Activated CD4-positive, alpha-beta memory T cell treated with anti-CD3 and anti-CD28 coated beads for 36 hours (primary cell): ENCODE data around the gene BCL10. TPM values are rescaled to one million over a fixed set of nuclear protein-coding genes. Genes with fewer than 3 reads are reported as not detected.
"Not testable (repeated sequence)": the region's sequence is repeated elsewhere in the genome, so short reads cannot be mapped to it uniquely, and the experiment has no call there.

Experiments
- CTCF ChIA-PET: fragments of 350-600 bp; sonication (Branson Sonifier 250); formaldehyde crosslinking; loops from one replicate; lab custom pipeline; 2021; ENCODE audit warnings: antibody characterized with exemption, inconsistent platforms; lab: Charles Lee
- POLR2A ChIA-PET: fragments of 350-600 bp; sonication (Branson Sonifier 250); formaldehyde crosslinking; loops from one replicate; lab custom pipeline; 2021; ENCODE audit warnings: antibody characterized with exemption; lab: Charles Lee
- DNase-seq: peaks from one replicate; pipeline ENCODE4 v3.0.0-alpha.2; 2020
- H3K27ac Mint-ChIP-seq: one replicate; pipeline ENCODE4 v1.8.0; 2021; ENCODE audit warnings: mixed read lengths
- H3K27me3 Mint-ChIP-seq: one replicate; pipeline ENCODE4 v1.8.0; 2021; ENCODE audit warnings: mixed read lengths
- H3K36me3 Mint-ChIP-seq: one replicate; pipeline ENCODE4 v1.8.0; 2021; ENCODE audit warnings: mixed read lengths
- H3K4me1 Mint-ChIP-seq: one replicate; pipeline ENCODE4 v1.8.0; 2021; ENCODE audit warnings: low read depth, mixed read lengths
- H3K4me3 Mint-ChIP-seq: one replicate; pipeline ENCODE4 v1.8.0; 2021; ENCODE audit warnings: mild to moderate bottlenecking, mixed read lengths
- H3K9me3 Mint-ChIP-seq: one replicate; pipeline ENCODE4 v1.8.0; 2021; ENCODE audit warnings: mixed read lengths
- intact Hi-C: fragments of 100-400 bp; cut with micrococcal nuclease; formaldehyde crosslinking; loops from one replicate; pipeline ENCODE4 v1.15.1; 2023
- total RNA-seq, 2 experiments: library from RNA; stranded (reverse); gene quantifications; one replicate each; pipeline ENCODE4 v1.2.3, GENCODE V29; 2021

BCL10 gene
- total RNA-seq, 2 experiments from 2014 or later = 31.1 to 31.5 TPM

DNA sequence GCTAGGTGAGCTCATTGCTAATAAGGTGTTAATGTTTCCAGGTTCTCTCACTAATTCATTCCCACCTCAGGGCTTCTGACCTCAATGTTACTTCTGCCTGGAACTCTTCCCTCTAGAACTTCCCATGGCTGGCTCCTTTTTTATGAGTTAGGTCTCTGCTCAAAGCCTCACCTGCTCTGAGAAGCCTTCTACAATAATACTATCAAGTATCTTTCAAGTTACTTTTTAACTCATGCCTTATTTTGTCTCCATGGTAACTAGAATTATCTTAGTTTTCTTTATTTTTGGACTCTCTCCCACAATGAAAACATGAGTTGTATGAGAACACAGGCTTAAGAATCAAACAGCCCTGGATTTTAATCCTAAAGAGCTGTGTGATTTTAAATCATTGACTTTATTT lies 13.4 kb downstream of the BCL10 start:
- no peaks in the 10 kb centered on the region for H3K27me3 Mint-ChIP-seq
- H3K27ac Mint-ChIP-seq = no peak overlapping the region
- DNase-seq = no peak
- H3K4me1 Mint-ChIP-seq = peaks cover 17% of the 10 kb centered on the region
- POLR2A ChIA-PET = interaction anchor here (0.6 kb wide), 1 partner anchor 93 kb away, joined by 3 read pairs; no protein-coding TSS in a partner anchor
- H3K36me3 Mint-ChIP-seq = peaks cover 18% of the 10 kb centered on the region
- intact Hi-C loops = no loop called here
- H3K4me3 Mint-ChIP-seq = no peak overlapping the region
- H3K9me3 Mint-ChIP-seq = no peaks in the 10 kb centered on the region
- CTCF ChIA-PET = interaction anchor here (0.7 to 6.0 kb wide), 3 partner anchors 8 to 318 kb away, joined by 3 to 122 read pairs (median 32); partner anchors contain the start of gene BCL10

DNA sequence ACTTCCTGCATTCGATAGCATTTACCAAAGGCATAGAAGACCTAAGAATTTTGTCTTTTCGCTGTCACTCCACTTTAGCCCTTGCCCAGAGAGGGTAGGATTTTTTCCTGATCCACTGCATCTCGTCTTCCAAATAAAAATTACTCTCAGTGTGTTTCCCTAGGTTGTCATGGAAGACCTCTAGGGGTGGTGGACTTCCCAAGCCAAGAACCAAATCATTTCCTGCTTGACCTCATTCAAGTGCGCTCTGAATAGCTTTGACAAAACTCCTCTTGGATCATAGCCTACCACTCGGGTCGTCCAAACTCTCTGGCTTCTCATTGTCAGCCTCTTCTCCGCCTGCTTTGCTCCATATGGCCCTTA lies 16.5 kb downstream of the BCL10 start:
- DNase-seq = no peak
- Mint-ChIP-seq H3K36me3 (peaks cover 27% of the 10 kb centered on the region), H3K27me3 (no peaks in the 10 kb centered on the region), H3K27ac (no peak overlapping the region), H3K4me1 (peaks cover 35% of the 10 kb centered on the region), H3K9me3 (no peaks in the 10 kb centered on the region), H3K4me3 (peak overlapping the region; percentile 97)
- intact Hi-C loops = loop anchor here (1.0 to 10.0 kb wide), 10 partner anchors 16 to 781 kb away; partner anchors contain the start of genes BCL10, MCOLN2, RPF1 and SYDE2
- ChIA-PET POLR2A (interaction anchor here (0.6 to 2.2 kb wide), 5 partner anchors 16 to 685 kb away, joined by 3 to 16 read pairs (median 3); partner anchors contain the start of genes BCL10 and CTBS), CTCF (interaction anchor here (0.6 to 8.3 kb wide), 37 partner anchors 8 to 780 kb away, joined by 3 to 229 read pairs (median 4); partner anchors contain the start of gene BCL10)

- peak; percentile 97 for DNase-seq
- Mint-ChIP-seq H3K4me3 (peak within 1 kb of the TSS; percentile 97), H3K36me3 (peaks cover 25% of the 10 kb centered on the region), H3K4me1 (peaks cover 33% of the 10 kb centered on the region), H3K9me3 (no peaks in the 10 kb centered on the region), H3K27ac (peak within 1 kb of the TSS; percentile 92), H3K27me3 (no peaks in the 10 kb centered on the region)
- intact Hi-C loops = loop anchor here (1.0 to 10.0 kb wide), 10 partner anchors 17 to 781 kb away; partner anchors contain the start of genes BCL10, MCOLN2, RPF1 and SYDE2
- CTCF ChIA-PET = interaction anchor here (0.6 to 8.3 kb wide), 46 partner anchors 9 to 1137 kb away, joined by 3 to 229 read pairs (median 4); partner anchors contain the start of genes BCL10 and ODF2L
- POLR2A ChIA-PET = interaction anchor here (0.6 to 2.2 kb wide), 5 partner anchors 17 to 685 kb away, joined by 3 to 16 read pairs (median 3); partner anchors contain the start of genes BCL10 and CTBS
Measured at GRCh38 chr1:85259118-85259911, 17.1 kb downstream of the BCL10 start, which contains the start of gene C1orf52. Gene C1orf52 (minus strand): TSS chr1:85259662. CDS start chr1:85259633, 29 bp downstream.

DNA sequence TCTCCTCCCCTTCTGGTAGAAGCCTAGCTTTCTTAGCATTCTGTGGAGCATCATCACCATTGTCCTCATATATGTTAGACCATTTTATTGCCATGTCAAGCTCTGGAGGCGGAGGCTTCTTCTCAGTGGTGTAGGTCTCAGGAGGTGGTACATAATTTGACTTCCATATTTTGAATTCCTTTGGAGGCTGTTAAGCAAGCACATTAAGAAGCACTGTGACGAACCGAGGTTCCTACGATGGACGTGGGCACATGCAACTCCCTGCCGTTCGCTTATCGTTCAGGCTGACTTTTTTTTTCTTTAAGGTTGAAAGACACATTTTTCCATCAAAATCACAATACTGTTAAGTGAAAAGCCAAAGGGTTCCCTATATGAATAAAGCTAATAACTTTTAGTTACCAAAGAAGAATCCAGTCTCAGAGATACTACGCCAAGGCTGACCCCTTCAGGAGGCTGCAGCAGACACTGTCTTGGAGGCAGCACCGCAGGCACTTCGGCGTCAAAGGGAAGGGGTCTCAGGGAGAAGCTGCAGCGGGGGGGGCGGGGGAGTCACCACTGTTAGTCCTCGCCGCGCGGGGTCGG lies 17.8 kb downstream of the BCL10 start:
- ChIA-PET POLR2A (interaction anchor here (1.1 to 2.2 kb wide), 4 partner anchors 17 to 684 kb away, joined by 3 to 16 read pairs (median 4); partner anchors contain the start of genes BCL10 and CTBS), CTCF (interaction anchor here (0.7 to 8.3 kb wide), 41 partner anchors 10 to 1138 kb away, joined by 3 to 229 read pairs (median 4); partner anchors contain the start of genes BCL10 and ODF2L)
- intact Hi-C loops = loop anchor here (1.0 to 10.0 kb wide), 10 partner anchors 18 to 780 kb away; partner anchors contain the start of genes BCL10, MCOLN2, RPF1 and SYDE2
- peak; percentile 40 for DNase-seq
- Mint-ChIP-seq H3K4me3 (peak overlapping the region; percentile 97), H3K9me3 (no peaks in the 10 kb centered on the region), H3K36me3 (peaks cover 24% of the 10 kb centered on the region), H3K27ac (peak overlapping the region; percentile 92), H3K27me3 (no peaks in the 10 kb centered on the region), H3K4me1 (peaks cover 33% of the 10 kb centered on the region)

- CTCF ChIA-PET = interaction anchor here (1.8 to 3.7 kb wide), 3 partner anchors 9 to 24 kb away, joined by 4 to 22 read pairs (median 4); partner anchors contain the start of gene C1orf52
- not testable (repeated sequence) for H3K4me3 Mint-ChIP-seq
Measured at GRCh38 chr1:85249042-85249441, 27.4 kb downstream of the BCL10 start.

GRCh38 chr1:85245891-85246290 lies 30.5 kb downstream of the BCL10 start:
- CTCF ChIA-PET = interaction anchor here (1.4 kb wide), 1 partner anchor 301 kb away, joined by 3 read pairs; no protein-coding TSS in a partner anchor
- POLR2A ChIA-PET = no interaction called here
- H3K9me3 Mint-ChIP-seq = peaks cover 5% of the 10 kb centered on the region
- no peak overlapping the region for H3K4me3 Mint-ChIP-seq
- no peaks in the 10 kb centered on the region for H3K27me3 Mint-ChIP-seq
- H3K4me1 Mint-ChIP-seq = peaks cover 4% of the 10 kb centered on the region
- peaks cover 14% of the 10 kb centered on the region for H3K36me3 Mint-ChIP-seq
- intact Hi-C loops = no loop called here
- H3K27ac Mint-ChIP-seq = no peak overlapping the region
- no peak for DNase-seq

More at GRCh38 chr1:85249042-85249441, 27.4 kb downstream of the BCL10 start:
- DNase-seq, H3K27me3 Mint-ChIP-seq, H3K27ac Mint-ChIP-seq, intact Hi-C loops, H3K4me1 Mint-ChIP-seq, H3K9me3 Mint-ChIP-seq, POLR2A ChIA-PET: not testable (repeated sequence)
- peaks cover 21% of the 10 kb centered on the region for H3K36me3 Mint-ChIP-seq

DNA sequence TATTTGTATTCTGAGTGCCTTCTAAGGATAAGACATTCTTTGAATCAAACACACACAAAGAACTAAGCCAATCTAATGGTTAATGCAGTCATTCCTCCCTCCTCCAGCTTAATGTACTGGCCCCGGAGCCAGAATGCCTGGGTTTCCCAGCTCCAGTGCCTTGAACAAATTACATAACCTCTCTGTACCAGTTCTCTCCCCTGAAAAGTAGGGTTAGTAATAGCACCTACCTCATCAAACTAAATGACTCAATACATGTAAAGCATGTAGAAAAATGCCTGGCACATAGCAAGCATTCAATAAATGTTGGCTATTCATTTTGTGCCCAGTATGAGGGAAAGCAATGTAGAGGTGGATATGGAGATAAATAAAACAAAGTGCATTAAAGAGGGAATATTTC lies 31.0 kb downstream of the BCL10 start:
- ChIA-PET POLR2A (no interaction called here), CTCF (interaction anchor here (1.4 kb wide), 1 partner anchor 301 kb away, joined by 3 read pairs; no protein-coding TSS in a partner anchor)
- Mint-ChIP-seq H3K4me1 (peaks cover 9% of the 10 kb centered on the region), H3K36me3 (peaks cover 10% of the 10 kb centered on the region), H3K27ac (no peak overlapping the region), H3K9me3 (peaks cover 5% of the 10 kb centered on the region), H3K27me3 (no peaks in the 10 kb centered on the region), H3K4me3 (no peak overlapping the region)
- DNase-seq = no peak
- intact Hi-C loops = no loop called here

- H3K27ac Mint-ChIP-seq = no peak overlapping the region
- peaks cover 2% of the 10 kb centered on the region for H3K36me3 Mint-ChIP-seq
- no peaks in the 10 kb centered on the region for H3K27me3 Mint-ChIP-seq
- H3K4me1 Mint-ChIP-seq = peaks cover 9% of the 10 kb centered on the region
- H3K9me3 Mint-ChIP-seq = peaks cover 3% of the 10 kb centered on the region
- intact Hi-C loops = loop anchor here (5.0 kb wide), 1 partner anchor 42 kb away; the partner anchor contains the start of gene SYDE2
- no peak for DNase-seq
- ChIA-PET CTCF (interaction anchor here (1.0 to 1.4 kb wide), 2 partner anchors 10 to 300 kb away, joined by 3 to 4 read pairs; no protein-coding TSS in a partner anchor), POLR2A (no interaction called here)
- H3K4me3 Mint-ChIP-seq = no peak overlapping the region
Measured at GRCh38 chr1:85244271-85245061, 32.0 kb downstream of the BCL10 start.

DNA sequence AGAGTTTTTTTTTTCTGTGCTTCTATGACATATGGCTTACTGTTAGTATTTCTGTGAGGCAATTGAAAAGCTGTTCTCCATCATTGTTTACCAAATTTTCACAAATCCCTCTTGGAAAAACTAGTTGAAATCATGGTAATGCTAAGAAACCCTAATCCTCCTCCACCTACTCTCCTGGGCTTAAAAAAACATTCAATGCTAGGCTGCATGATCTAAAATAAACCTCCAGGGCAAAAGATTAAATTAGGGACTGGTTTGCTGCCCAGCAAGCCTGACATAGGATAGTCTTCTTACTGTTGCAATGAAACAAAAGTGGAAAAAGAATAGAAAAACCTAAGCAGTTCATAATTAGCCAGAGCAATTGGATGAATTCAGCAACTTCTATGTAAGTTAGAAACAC lies 33.1 kb downstream of the BCL10 start:
- no peak for DNase-seq
- Mint-ChIP-seq H3K36me3 (no peaks in the 10 kb centered on the region), H3K9me3 (no peaks in the 10 kb centered on the region), H3K4me1 (peaks cover 9% of the 10 kb centered on the region), H3K27ac (no peak overlapping the region), H3K4me3 (no peak overlapping the region), H3K27me3 (no peaks in the 10 kb centered on the region)
- POLR2A ChIA-PET = no interaction called here
- CTCF ChIA-PET = interaction anchor here (0.6 kb wide), 1 partner anchor 18 kb away, joined by 3 read pairs; no protein-coding TSS in a partner anchor
- intact Hi-C loops = loop anchor here (5.0 kb wide), 1 partner anchor 41 kb away; the partner anchor contains the start of gene SYDE2

GRCh38 chr1:85240643-85241042 lies 35.8 kb downstream of the BCL10 start:
- intact Hi-C loops = loop anchor here (1.0 to 5.0 kb wide), 2 partner anchors 38 to 295 kb away; partner anchors contain the start of gene SYDE2
- Mint-ChIP-seq H3K9me3 (no peaks in the 10 kb centered on the region), H3K4me3 (no peak overlapping the region), H3K27me3 (peaks cover 4% of the 10 kb centered on the region), H3K27ac (no peak overlapping the region), H3K36me3 (no peaks in the 10 kb centered on the region), H3K4me1 (peaks cover 9% of the 10 kb centered on the region)
- CTCF ChIA-PET = interaction anchor here (0.7 to 2.0 kb wide), 7 partner anchors 15 to 296 kb away, joined by 3 to 19 read pairs (median 5); partner anchors contain the start of genes C1orf52, MCOLN3 and SYDE2
- DNase-seq = no peak
- POLR2A ChIA-PET = no interaction called here
